SJSA1 (cell line): ENCODE results near the gene SAG. TPM values are rescaled to one million over a fixed set of nuclear protein-coding genes. Genes with fewer than 3 reads are reported as not detected.

Experiments
- DNase-seq, 2 experiments: peaks; one replicate each; pipeline ENCODE4 v3.0.0-alpha.2; 2015 to 2020; ENCODE audit warnings: low spot score in 2 of 2, low read depth in 1 of 2
- H3K27ac ChIP-seq: fragments of 250-450 bp; sonication (Bioruptor Pico); 2 replicates; pipeline ENCODE4 v1.5.1; 2020; ENCODE audit warnings: mild to moderate bottlenecking, moderate library complexity
- H3K27me3 ChIP-seq: fragments of 250-450 bp; sonication (Bioruptor Pico); replicated peaks from 2 replicates; pipeline ENCODE4 v1.5.1; 2020; ENCODE audit warnings: mild to moderate bottlenecking, moderate library complexity
- H3K36me3 ChIP-seq: fragments of 250-450 bp; sonication (Bioruptor Pico); 2 replicates; pipeline ENCODE4 v1.5.1; 2020; ENCODE audit warnings: mild to moderate bottlenecking
- H3K4me1 ChIP-seq: fragments of 250-450 bp; sonication (Bioruptor Pico); replicated peaks from 2 replicates; pipeline ENCODE4 v1.6.1; 2021; ENCODE audit warnings: mild to moderate bottlenecking
- H3K4me3 ChIP-seq: fragments of 250-450 bp; sonication (Bioruptor Pico); 2 replicates; pipeline ENCODE4 v1.5.1; 2020; ENCODE audit warnings: mild to moderate bottlenecking
- H3K9me3 ChIP-seq: fragments of 250-450 bp; sonication (Bioruptor Pico); replicated peaks from 2 replicates; pipeline ENCODE4 v1.5.1; 2020; ENCODE audit warnings: mild to moderate bottlenecking
- total RNA-seq: library from RNA; depleted of rRNA; stranded (reverse); fragments of >200 nt; shearing (Covaris generic); gene quantifications from 2 replicates; pipeline ENCODE4 v1.2.3, GENCODE V29; 2014

Gene SAG
- total RNA-seq, 1 experiment from 2014 or later = not detected

DNA sequence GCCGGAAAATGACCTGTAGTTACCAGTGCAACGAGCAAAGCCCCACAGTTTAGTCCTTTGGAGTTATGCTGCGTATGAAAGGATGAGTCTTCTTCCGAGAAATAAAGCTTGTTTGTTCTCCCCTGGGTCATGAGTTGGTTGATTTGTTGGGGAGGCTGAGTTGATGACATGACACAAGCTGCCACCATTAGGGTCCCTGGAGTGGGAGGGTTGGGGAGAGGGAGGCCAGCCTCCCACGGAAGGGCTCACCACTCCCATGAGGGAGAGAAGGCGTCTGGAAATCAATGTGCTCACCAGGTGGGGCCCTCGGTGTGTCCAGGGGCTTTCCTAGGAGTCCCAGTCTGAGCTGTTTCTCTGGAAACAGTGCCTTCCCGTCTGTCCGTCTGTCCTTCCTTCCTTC is 39.3 kb downstream of the SAG start:
- no peaks in the 10 kb centered on the region for H3K36me3 ChIP-seq
- no peak overlapping the region for H3K4me3 ChIP-seq
- no peak for DNase-seq
- H3K4me1 ChIP-seq = peaks cover 19% of the 10 kb centered on the region
- H3K9me3 ChIP-seq = no peaks in the 10 kb centered on the region
- no peaks in the 10 kb centered on the region for H3K27me3 ChIP-seq
- H3K27ac ChIP-seq = no peak overlapping the region

GRCh38 chr2:233349005-233349998 is 41.7 kb downstream of the SAG start:
- no peaks in the 10 kb centered on the region for H3K9me3 ChIP-seq
- H3K4me1 ChIP-seq = peaks cover 26% of the 10 kb centered on the region
- H3K27ac ChIP-seq = no peak overlapping the region
- H3K27me3 ChIP-seq = no peaks in the 10 kb centered on the region
- no peak for DNase-seq
- H3K4me3 ChIP-seq = no peak overlapping the region
- no peaks in the 10 kb centered on the region for H3K36me3 ChIP-seq

GRCh38 chr2:233350708-233351107 is 43.1 kb downstream of the SAG start:
- no peak overlapping the region for H3K4me3 ChIP-seq
- H3K27ac ChIP-seq = peak overlapping the region; percentile 42

GRCh38 chr2:233351423-233351822 is 43.8 kb downstream of the SAG start:
- Histone ChIP-seq H3K36me3 (0 out of 2 replicates have a peak, but pooled peaks cover 6% of the 10 kb centered on the region), H3K4me1 (peaks cover 31% of the 10 kb centered on the region), H3K27ac (peak overlapping the region; percentile 42), H3K9me3 (no peaks in the 10 kb centered on the region), H3K27me3 (no peaks in the 10 kb centered on the region), H3K4me3 (no peak overlapping the region)
- DNase-seq = peak in 1 of 2 experiments; percentile 31

More at GRCh38 chr2:233350708-233351107, 43.1 kb downstream of the SAG start:
- DNase-seq = peak; percentile 89 to 90
- H3K4me1 ChIP-seq = peaks cover 31% of the 10 kb centered on the region
- H3K36me3 ChIP-seq = 0 out of 2 replicates have a peak, but pooled peaks cover under 1% of the 10 kb centered on the region
- no peaks in the 10 kb centered on the region for H3K9me3 ChIP-seq
- no peaks in the 10 kb centered on the region for H3K27me3 ChIP-seq

- H3K36me3 ChIP-seq = 0 out of 2 replicates have a peak, but pooled peaks cover 6% of the 10 kb centered on the region
- H3K4me1 ChIP-seq = peaks cover 31% of the 10 kb centered on the region
- no peak for DNase-seq
- no peak overlapping the region for H3K27ac ChIP-seq
- no peaks in the 10 kb centered on the region for H3K9me3 ChIP-seq
- no peak overlapping the region for H3K4me3 ChIP-seq
- no peaks in the 10 kb centered on the region for H3K27me3 ChIP-seq
Measured at GRCh38 chr2:233352141-233352842, 44.7 kb downstream of the SAG start.

DNA sequence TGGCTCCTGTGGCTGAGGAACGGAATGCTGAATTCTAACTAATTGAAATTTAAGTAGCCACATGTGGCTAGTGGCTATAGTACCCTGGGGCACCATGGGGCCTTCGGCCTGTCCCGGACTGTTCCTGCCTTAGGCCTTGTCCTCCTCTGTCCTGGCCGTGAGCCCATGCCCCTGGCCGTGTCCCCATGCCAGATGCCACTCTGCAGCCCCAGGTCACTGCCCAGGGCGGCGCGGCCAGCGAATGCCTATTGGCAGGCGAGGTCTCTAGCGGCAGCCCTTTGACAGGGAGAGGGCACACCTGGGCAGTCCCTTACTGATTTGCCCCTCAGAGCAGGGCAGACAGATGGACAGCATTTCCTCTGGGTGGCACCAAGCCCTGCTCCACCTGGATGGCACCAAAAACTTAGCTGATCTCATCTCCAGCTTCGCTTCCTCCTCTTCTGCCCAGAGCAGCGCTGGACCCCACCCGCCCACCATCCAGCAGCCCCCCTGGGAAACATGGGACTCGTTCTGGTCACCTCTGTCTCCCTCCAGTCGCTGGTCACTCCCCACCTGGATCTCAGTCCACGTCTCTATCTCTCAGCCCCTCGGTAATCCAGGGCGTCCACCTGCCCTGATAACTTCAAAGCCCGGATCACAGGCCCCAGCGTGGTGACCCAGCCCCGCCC is 45.6 kb downstream of the SAG start:
- Histone ChIP-seq H3K4me1 (peaks cover 31% of the 10 kb centered on the region), H3K27me3 (no peaks in the 10 kb centered on the region), H3K36me3 (peaks cover 7% of the 10 kb centered on the region; the same call in 1 of the 2 replicates), H3K4me3 (no peak overlapping the region), H3K9me3 (no peaks in the 10 kb centered on the region), H3K27ac (no peak overlapping the region)
- DNase-seq = no peak

- DNase-seq = peak; percentile 50 to 54
- H3K4me3 ChIP-seq = peak within 1 kb of the TSS; percentile 58
- H3K36me3 ChIP-seq = peaks cover 10% of the 10 kb centered on the region; the same call in 1 of the 2 replicates
- H3K27ac ChIP-seq = peak within 1 kb of the TSS; percentile 51; the same call in 1 of the 2 replicates
- H3K4me1 ChIP-seq = peaks cover 31% of the 10 kb centered on the region
- H3K27me3 ChIP-seq = no peaks in the 10 kb centered on the region
- no peaks in the 10 kb centered on the region for H3K9me3 ChIP-seq
Measured at GRCh38 chr2:233353769-233354499, 46.3 kb downstream of the SAG start, which contains the start of gene DGKD. DGKD (plus strand) TSS chr2:233354494; CDS start chr2:233354519, 25 bp downstream.

GRCh38 chr2:233354500-233354924 is 46.9 kb downstream of the SAG start:
- no peak for DNase-seq
- Histone ChIP-seq H3K4me3 (peak overlapping the region; percentile 58), H3K9me3 (no peaks in the 10 kb centered on the region), H3K4me1 (peaks cover 31% of the 10 kb centered on the region), H3K27me3 (no peaks in the 10 kb centered on the region), H3K36me3 (peaks cover 10% of the 10 kb centered on the region; the same call in 1 of the 2 replicates), H3K27ac (no peak overlapping the region)

GRCh38 chr2:233354971-233355574 is 47.5 kb downstream of the SAG start:
- H3K36me3 ChIP-seq = peaks cover 10% of the 10 kb centered on the region; the same call in 1 of the 2 replicates
- H3K9me3 ChIP-seq = no peaks in the 10 kb centered on the region
- H3K4me3 ChIP-seq = peak overlapping the region; percentile 58
- H3K4me1 ChIP-seq = peaks cover 31% of the 10 kb centered on the region
- no peaks in the 10 kb centered on the region for H3K27me3 ChIP-seq
- no peak overlapping the region for H3K27ac ChIP-seq
- peak in 1 of 2 experiments; percentile 10 for DNase-seq

DNA sequence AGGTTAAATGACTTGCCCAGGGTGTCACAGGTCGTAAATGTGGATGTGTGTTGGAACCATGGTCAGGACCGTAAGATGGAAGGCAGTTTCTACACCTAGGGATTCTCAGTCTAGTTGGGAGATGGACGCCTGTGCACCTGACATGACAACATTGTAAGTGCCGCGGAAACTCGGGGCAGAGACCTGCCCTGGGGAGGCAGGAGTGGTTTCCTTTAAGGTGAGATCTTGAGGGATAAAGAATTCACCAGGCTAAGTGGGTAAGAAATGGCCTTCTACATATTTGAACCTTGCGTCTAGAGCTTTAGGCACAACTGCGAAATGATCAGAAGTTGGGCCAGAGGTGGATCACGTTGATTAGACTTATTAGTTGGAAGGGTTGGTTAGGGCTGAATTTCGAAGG is 48.3 kb downstream of the SAG start:
- Histone ChIP-seq H3K27ac (no peak overlapping the region), H3K9me3 (no peaks in the 10 kb centered on the region), H3K4me3 (no peak overlapping the region), H3K36me3 (peaks cover 10% of the 10 kb centered on the region; the same call in 1 of the 2 replicates), H3K4me1 (peaks cover 22% of the 10 kb centered on the region), H3K27me3 (no peaks in the 10 kb centered on the region)
- no peak for DNase-seq

GRCh38 chr2:233356546-233357308 is 49.1 kb downstream of the SAG start:
- H3K27me3 ChIP-seq = no peaks in the 10 kb centered on the region
- H3K27ac ChIP-seq = no peak overlapping the region

DNA sequence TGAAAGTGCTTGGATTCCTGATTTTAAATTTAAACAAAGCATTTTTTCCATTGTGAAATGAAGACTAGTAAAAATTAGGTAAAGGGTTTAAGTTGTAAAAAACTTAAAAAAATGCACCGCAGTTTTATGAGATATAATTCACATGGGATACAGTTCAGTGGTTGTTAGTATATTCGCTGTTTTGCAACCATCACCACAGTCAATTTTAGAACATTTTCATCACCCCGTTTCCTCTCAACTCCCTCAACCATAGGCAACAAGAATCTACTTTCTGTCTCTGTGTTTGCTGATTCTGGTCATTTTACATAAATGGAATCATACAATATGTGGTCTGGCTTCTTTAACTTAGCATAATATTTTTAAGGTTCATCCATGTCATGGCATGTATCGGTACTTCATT is 50.7 kb downstream of the SAG start:
- Histone ChIP-seq H3K4me1 (peaks cover 11% of the 10 kb centered on the region), H3K36me3 (peaks cover 10% of the 10 kb centered on the region), H3K27ac (no peak overlapping the region), H3K4me3 (no peak overlapping the region), H3K27me3 (no peaks in the 10 kb centered on the region), H3K9me3 (no peaks in the 10 kb centered on the region)
- DNase-seq = no peak

More at GRCh38 chr2:233356546-233357308, 49.1 kb downstream of the SAG start:
- Histone ChIP-seq H3K9me3 (no peaks in the 10 kb centered on the region), H3K36me3 (peaks cover 10% of the 10 kb centered on the region; the same call in 1 of the 2 replicates), H3K4me1 (peaks cover 14% of the 10 kb centered on the region), H3K4me3 (no peak overlapping the region)
- no peak for DNase-seq
